Measurements from ENCODE around the gene DLG2. TPM values are rescaled to one million over a fixed set of nuclear protein-coding genes. Genes with fewer than 3 reads are reported as not detected.

The DLG2 gene
- total RNA-seq, 1 experiment from 2014 or later = 17.5 TPM

DNA sequence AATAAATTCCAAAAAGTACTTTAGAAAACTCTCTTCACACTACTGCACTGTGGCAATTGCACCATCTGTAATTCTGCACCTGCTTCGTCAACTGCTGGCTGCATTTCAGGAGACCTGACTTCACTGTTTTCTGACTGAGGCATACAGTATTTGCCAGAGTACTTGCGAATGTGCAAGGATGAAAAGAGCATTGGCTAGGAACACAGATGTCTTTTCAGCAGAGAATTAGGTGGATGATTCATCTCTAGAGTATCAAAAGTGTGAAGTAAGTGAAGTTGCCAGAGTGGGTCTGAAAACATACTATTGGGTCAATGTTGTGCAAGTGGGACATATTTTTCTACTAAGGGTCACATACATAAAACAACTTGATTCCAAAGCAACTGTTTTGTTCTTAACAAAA is 1913.4 kb downstream of the DLG2 start (continued):
- TF ChIP-seq, protein P1, sequence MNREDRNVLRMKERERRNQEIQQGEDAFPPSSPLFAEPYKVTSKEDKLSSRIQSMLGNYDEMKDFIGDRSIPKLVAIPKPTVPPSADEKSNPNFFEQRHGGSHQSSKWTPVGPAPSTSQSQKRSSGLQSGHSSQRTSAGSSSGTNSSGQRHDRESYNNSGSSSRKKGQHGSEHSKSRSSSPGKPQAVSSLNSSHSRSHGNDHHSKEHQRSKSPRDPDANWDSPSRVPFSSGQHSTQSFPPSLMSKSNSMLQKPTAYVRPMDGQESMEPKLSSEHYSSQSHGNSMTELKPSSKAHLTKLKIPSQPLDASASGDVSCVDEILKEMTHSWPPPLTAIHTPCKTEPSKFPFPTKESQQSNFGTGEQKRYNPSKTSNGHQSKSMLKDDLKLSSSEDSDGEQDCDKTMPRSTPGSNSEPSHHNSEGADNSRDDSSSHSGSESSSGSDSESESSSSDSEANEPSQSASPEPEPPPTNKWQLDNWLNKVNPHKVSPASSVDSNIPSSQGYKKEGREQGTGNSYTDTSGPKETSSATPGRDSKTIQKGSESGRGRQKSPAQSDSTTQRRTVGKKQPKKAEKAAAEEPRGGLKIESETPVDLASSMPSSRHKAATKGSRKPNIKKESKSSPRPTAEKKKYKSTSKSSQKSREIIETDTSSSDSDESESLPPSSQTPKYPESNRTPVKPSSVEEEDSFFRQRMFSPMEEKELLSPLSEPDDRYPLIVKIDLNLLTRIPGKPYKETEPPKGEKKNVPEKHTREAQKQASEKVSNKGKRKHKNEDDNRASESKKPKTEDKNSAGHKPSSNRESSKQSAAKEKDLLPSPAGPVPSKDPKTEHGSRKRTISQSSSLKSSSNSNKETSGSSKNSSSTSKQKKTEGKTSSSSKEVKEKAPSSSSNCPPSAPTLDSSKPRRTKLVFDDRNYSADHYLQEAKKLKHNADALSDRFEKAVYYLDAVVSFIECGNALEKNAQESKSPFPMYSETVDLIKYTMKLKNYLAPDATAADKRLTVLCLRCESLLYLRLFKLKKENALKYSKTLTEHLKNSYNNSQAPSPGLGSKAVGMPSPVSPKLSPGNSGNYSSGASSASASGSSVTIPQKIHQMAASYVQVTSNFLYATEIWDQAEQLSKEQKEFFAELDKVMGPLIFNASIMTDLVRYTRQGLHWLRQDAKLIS (CRISPR knock-in tag; IDR thresholded peaks at IDR 0.05; ENCODE audit: borderline replicate concordance) = no peak
- TF ChIP-seq, protein P2, sequence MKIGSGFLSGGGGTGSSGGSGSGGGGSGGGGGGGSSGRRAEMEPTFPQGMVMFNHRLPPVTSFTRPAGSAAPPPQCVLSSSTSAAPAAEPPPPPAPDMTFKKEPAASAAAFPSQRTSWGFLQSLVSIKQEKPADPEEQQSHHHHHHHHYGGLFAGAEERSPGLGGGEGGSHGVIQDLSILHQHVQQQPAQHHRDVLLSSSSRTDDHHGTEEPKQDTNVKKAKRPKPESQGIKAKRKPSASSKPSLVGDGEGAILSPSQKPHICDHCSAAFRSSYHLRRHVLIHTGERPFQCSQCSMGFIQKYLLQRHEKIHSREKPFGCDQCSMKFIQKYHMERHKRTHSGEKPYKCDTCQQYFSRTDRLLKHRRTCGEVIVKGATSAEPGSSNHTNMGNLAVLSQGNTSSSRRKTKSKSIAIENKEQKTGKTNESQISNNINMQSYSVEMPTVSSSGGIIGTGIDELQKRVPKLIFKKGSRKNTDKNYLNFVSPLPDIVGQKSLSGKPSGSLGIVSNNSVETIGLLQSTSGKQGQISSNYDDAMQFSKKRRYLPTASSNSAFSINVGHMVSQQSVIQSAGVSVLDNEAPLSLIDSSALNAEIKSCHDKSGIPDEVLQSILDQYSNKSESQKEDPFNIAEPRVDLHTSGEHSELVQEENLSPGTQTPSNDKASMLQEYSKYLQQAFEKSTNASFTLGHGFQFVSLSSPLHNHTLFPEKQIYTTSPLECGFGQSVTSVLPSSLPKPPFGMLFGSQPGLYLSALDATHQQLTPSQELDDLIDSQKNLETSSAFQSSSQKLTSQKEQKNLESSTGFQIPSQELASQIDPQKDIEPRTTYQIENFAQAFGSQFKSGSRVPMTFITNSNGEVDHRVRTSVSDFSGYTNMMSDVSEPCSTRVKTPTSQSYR (CRISPR knock-in tag; IDR thresholded peaks at IDR 0.05) = no peak
- no peak for TF ChIP-seq JAZF1 (CRISPR knock-in tag; IDR thresholded peaks at IDR 0.05)
- TF ChIP-seq TEAD4 (CRISPR knock-in tag; IDR thresholded peaks at IDR 0.05) = no peak
- TF ChIP-seq RORB (CRISPR knock-in tag; IDR thresholded peaks at IDR 0.05) = no peak
- TF ChIP-seq NR3C1 (CRISPR knock-in tag; conservative IDR thresholded peaks at IDR 0.05; ENCODE audit: low read depth) = no peak

DNA sequence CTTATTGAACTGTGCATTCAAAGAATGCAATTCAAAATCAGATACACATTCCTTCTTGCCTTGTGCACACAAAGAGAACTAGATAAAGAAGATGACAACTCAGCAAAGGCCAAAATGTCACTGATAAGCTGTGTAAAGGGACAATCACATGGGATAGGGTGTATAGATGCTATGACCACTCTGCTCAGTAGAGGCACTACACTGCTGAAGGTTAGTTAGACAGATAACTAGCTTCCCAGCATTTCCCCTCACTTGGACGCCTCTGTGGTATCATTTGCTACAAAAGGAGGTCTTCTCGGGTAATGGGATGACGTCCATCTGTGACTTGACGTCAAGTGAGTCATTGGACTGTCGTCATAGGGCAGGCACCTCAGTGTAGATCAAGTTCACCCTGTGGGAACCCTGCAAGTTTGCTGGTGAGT is 1916.0 kb downstream of the DLG2 start:
- Mint-ChIP-seq H3K27ac (no peak overlapping the region), H3K9me3 (no peaks in the 10 kb centered on the region), H3K4me3 (no peak overlapping the region), H3K4me1 (0 out of 2 replicates have a peak, but pooled peaks cover 4% of the 10 kb centered on the region), H3K36me3 (peaks cover 5% of the 10 kb centered on the region), H3K27me3 (ENCODE audit: low read depth) (no peaks in the 10 kb centered on the region)
- ATAC-seq (peak; percentile 75), DNase-seq (ENCODE audit: low spot score) (no peak)
- CTCF ChIA-PET = interaction anchor here (0.5 to 1.1 kb wide), 4 partner anchors 10 to 418 kb away, joined by 3 read pairs; no protein-coding TSS in a partner anchor
- POLR2A ChIA-PET = no interaction called here
- no peak for TF ChIP-seq PRRX2 (CRISPR knock-in tag; IDR thresholded peaks at IDR 0.05)
- TF ChIP-seq ESRRA (CRISPR knock-in tag; IDR thresholded peaks at IDR 0.05; ENCODE audit: borderline replicate concordance) = no peak
- no peak for TF ChIP-seq NFATC4 (CRISPR knock-in tag; IDR thresholded peaks at IDR 0.05)
- no peak for TF ChIP-seq TCF7 (CRISPR knock-in tag; IDR thresholded peaks at IDR 0.05; ENCODE audit: low read depth)
- TF ChIP-seq E2F4 (CRISPR knock-in tag; IDR thresholded peaks at IDR 0.05; ENCODE audit: borderline replicate concordance, low read depth) = no peak
- TF ChIP-seq RELA (CRISPR knock-in tag; IDR thresholded peaks at IDR 0.05; ENCODE audit: borderline replicate concordance) = no peak
- TF ChIP-seq, protein P3, sequence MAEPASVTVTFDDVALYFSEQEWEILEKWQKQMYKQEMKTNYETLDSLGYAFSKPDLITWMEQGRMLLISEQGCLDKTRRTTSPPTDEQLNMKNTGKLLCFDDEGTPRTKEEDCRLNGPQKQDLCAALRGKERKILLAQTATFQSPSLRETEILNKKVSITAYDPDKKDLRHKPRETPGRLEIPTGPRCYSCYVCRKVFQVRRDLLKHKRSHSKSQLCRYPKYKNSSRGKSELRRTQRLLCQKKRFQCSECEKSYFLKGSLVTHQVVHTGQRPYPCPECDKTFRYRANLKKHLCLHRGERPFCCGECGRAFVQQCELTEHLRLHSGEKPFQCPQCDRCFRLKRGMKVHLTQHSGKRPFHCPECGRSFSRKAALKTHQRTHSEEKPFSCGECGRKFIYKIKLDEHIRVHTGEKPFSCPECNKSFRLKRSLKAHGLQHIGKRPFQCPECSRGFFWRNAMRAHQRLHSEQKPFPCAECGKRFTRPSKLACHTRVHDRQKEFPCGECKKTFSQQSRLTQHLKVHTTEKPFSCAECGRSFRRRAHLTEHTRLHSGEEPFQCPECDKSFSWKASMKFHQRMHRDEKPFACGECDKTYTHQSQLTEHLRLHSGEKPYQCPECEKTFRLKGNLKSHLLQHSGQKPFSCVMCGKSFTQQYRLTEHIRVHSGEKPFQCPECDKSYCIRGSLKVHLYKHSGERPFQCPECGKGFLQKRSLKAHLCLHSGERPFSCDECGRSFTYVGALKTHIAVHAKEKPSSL (CRISPR knock-in tag; conservative IDR thresholded peaks at IDR 0.05) = no peak
- TF ChIP-seq, protein P4, sequence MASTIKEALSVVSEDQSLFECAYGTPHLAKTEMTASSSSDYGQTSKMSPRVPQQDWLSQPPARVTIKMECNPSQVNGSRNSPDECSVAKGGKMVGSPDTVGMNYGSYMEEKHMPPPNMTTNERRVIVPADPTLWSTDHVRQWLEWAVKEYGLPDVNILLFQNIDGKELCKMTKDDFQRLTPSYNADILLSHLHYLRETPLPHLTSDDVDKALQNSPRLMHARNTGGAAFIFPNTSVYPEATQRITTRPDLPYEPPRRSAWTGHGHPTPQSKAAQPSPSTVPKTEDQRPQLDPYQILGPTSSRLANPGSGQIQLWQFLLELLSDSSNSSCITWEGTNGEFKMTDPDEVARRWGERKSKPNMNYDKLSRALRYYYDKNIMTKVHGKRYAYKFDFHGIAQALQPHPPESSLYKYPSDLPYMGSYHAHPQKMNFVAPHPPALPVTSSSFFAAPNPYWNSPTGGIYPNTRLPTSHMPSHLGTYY (CRISPR knock-in tag; IDR thresholded peaks at IDR 0.05) = no peak
- TF ChIP-seq, protein P2 (CRISPR knock-in tag; IDR thresholded peaks at IDR 0.05) = no peak
- TF ChIP-seq, protein P5, sequence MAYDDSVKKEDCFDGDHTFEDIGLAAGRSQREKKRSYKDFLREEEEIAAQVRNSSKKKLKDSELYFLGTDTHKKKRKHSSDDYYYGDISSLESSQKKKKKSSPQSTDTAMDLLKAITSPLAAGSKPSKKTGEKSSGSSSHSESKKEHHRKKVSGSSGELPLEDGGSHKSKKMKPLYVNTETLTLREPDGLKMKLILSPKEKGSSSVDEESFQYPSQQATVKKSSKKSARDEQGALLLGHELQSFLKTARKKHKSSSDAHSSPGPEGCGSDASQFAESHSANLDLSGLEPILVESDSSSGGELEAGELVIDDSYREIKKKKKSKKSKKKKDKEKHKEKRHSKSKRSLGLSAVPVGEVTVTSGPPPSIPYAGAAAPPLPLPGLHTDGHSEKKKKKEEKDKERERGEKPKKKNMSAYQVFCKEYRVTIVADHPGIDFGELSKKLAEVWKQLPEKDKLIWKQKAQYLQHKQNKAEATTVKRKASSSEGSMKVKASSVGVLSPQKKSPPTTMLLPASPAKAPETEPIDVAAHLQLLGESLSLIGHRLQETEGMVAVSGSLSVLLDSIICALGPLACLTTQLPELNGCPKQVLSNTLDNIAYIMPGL (CRISPR knock-in tag; IDR thresholded peaks at IDR 0.05) = no peak
- TF ChIP-seq E2F1 (CRISPR knock-in tag; IDR thresholded peaks at IDR 0.05) = no peak
- no peak for TF ChIP-seq JUN (CRISPR knock-in tag; IDR thresholded peaks at IDR 0.05)
- TF ChIP-seq, protein P6, sequence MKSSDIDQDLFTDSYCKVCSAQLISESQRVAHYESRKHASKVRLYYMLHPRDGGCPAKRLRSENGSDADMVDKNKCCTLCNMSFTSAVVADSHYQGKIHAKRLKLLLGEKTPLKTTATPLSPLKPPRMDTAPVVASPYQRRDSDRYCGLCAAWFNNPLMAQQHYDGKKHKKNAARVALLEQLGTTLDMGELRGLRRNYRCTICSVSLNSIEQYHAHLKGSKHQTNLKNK (CRISPR knock-in tag; IDR thresholded peaks at IDR 0.05) = no peak

Data from WTC11 (cell line).